GM12891 (cell line): ENCODE results near the gene EPHB3.
"Not testable (repeated sequence)": the region's sequence is repeated elsewhere in the genome, so short reads cannot be mapped to it uniquely, and the experiment has no call there.

Experiments
- DNase-seq: peaks from one replicate; pipeline ENCODE4 v3.0.0; 2011; ENCODE audit warnings: low spot score; ENCODE audit not compliant: insufficient read length
- FAIRE-seq: peaks from 2 replicates; lab custom pipeline; 2011; peaks lifted over from hg19 to GRCh38; lab: Jason Lieb, UNC
- PAX5 ChIP-seq: IDR thresholded peaks from 2 replicates; pipeline ENCODE4 v1.6.1; 2011; ENCODE audit warnings: low read length, moderate library complexity, mild to moderate bottlenecking; ENCODE audit not compliant: insufficient read depth, severe bottlenecking
- POLR2A ChIP-seq: IDR thresholded peaks from 2 replicates; pipeline ENCODE4 v1.6.1; 2011; ENCODE audit warnings: low read depth, low read length, control low read depth
- POLR2AphosphoS5 ChIP-seq: IDR thresholded peaks from 2 replicates; pipeline ENCODE4 v1.6.1; 2011; ENCODE audit warnings: low read depth, low read length, control low read depth
- POU2F2 ChIP-seq: IDR thresholded peaks from 2 replicates; pipeline ENCODE4 v1.6.1; 2011; ENCODE audit warnings: low read depth, mild to moderate bottlenecking, control low read depth, low read length, moderate library complexity
- SPI1 ChIP-seq: IDR thresholded peaks from 2 replicates; pipeline ENCODE4 v1.6.1; 2011; ENCODE audit warnings: low read depth, low read length, control low read depth
- TAF1 ChIP-seq: IDR thresholded peaks from 2 replicates; pipeline ENCODE4 v1.6.1; 2011; ENCODE audit warnings: low read depth, low read length, control low read depth

EPHB3 gene

DNA sequence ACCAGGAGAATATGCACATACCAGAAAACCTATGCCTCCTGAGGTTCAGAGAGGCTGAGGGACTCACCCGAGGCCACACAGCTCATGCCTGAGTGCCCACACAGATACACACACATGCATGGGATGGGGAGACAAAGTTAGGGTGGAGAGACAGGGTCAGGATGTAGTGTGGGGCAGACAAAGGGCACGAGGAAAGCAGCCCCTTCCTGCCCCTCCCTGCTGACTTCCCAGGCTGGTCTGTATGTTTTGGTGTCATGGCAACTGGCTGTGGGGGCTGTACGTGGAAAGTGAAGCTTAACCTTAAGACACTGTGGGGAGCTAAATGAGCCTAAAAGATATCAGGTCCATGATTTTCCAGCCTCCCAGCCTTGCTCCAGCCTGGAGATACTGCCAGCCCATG, 57.8 kb downstream of the EPHB3 start:
- DNase-seq (no peak), FAIRE-seq (no peak)
- no peak for TF ChIP-seq TAF1
- no peak for TF ChIP-seq POU2F2
- no peak for TF ChIP-seq POLR2A
- TF ChIP-seq SPI1 = no peak
- no peak for TF ChIP-seq PAX5
- no peak for TF ChIP-seq POLR2AphosphoS5

DNA sequence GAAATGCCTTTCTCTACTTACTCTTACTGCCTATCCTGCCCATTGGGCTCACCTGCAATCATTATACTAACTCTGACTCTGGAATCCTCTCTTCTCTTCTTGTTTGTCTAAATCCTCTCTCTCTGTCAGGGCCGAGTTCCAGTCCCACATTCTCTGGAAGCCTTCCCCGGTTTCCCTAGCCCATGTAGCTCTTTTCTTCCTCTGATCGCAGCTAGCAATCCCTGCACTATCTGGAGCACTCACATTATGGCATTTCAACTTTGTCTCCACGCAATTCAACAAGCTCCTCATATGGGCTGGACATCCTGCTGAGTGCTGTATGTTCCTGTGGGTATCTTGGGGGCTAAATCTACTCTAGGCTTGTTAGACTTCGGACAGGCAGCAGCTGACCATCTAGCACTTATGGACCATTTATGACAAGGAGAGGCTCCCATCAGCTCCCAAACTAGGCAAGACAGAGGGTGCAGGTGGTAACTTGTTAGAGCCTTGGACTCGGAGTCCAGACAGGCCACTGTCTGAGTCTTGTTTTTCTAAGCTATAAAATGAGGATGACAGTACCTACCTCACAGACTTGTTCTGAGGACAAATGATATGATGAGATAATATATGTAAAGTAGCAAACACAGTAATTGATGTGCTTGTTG, 58.3 kb downstream of the EPHB3 start:
- no peak for TF ChIP-seq POLR2A
- FAIRE-seq = no peak
- no peak for DNase-seq

DNA sequence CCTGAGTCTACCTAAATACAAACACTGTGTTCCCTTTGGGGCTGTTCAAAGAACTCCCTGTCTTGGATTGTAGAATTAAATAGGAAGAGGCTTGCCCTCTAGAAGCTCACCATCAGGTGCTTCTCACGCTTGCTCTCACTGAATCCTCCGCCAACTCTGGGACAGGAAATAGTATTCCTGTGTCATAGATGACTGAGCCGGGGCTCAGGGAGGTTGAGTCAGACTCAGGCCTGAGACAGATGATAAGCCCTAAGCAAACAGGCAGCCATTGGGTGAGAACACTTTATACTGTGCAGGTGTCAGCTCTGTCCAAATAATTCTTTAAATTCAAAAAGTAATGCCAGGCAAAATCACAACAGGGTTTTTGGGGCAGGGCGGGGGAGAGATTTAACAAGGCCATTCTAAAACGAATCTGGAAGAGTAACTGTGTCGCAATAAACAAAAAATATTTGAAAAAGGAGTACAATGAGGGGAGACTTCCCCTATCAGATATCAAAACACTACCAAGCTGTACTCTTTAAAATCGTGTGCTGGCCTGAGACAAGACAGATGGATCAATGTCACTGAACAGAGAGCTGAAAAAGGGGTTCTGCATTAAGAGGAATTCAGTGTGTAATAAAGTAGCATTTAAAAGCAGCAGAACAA, 59.0 kb downstream of the EPHB3 start:
- TF ChIP-seq POU2F2 (no peak), POLR2A (no peak), TAF1 (no peak), SPI1 (no peak), POLR2AphosphoS5 (no peak), PAX5 (no peak)
- FAIRE-seq (no peak), DNase-seq (no peak)

DNA sequence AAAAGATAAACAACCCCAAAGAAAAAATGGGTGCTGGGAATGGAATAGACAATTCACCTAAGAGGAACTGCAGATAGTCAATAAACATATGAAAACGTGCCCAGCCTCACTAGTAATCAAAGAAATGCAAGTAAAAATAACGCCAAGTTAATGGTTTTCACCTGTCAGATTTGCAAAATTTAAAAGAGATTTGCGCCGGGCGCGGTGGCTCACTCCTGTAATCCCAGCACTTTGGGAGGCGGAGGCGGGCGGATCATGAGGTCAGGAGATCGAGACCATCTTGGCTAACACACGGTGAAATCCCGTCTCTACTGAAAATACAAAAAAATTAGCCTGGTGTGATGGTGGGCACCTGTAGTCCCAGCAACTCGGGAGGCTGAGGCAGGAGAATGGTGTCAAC, 60.6 kb downstream of the EPHB3 start:
- not testable (repeated sequence) for DNase-seq, FAIRE-seq

DNA sequence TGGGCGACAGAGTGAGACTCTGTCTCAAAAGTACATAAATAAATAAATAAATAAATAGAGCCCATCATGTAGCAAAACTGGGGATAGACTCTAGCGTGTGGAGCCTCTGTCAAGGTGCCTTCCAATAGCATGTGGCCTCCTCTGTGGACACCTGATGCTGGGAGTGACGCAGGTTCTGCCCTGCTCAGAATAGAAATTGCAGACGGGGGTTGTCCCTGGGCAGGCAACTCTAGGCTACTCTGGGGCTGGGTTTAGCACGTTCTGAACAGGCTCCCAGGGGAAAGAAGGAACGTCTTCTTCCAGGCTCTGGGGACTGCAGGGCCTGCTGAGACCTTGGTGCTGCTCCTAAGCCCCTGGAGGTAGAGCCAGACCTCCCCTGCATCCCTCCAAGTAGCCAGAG, 65.3 kb downstream of the EPHB3 start:
- FAIRE-seq (no peak), DNase-seq (no peak)
- TF ChIP-seq PAX5 (no peak), POLR2A (no peak), POU2F2 (no peak), POLR2AphosphoS5 (no peak), TAF1 (no peak), SPI1 (no peak)

DNA sequence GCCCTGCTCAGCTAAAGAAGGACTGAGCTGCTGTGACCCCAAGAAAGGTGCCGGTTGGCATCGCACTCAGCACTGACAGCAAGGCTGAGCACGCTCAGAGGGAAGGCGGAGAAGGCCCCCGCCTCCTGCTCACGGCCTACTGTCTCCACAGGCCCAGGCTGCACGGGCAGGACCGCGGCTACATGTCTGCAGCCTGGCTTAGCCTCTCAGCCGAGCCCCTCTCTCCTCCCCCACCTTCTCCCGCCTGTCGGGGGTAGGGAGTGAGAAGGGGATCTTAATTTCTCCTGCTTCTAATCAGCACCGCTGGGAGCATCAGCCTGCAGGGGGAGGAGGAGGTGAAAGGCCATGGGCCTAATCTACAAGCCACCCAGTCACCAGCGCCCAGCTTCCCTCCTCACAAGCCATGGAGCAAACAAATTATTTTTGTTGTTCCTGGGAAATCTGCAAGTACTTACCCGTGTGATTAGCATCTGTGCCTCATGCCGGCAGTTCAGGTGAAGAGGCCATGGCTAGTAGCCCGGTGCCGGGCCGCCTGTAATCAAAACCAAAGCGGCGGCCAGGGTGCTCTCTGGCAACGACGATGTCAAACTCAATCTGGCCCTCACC, 68.1 kb downstream of the EPHB3 start:
- TF ChIP-seq POU2F2 (no peak), SPI1 (no peak), POLR2AphosphoS5 (no peak), PAX5 (no peak), POLR2A (no peak), TAF1 (no peak)
- no peak for FAIRE-seq

DNA sequence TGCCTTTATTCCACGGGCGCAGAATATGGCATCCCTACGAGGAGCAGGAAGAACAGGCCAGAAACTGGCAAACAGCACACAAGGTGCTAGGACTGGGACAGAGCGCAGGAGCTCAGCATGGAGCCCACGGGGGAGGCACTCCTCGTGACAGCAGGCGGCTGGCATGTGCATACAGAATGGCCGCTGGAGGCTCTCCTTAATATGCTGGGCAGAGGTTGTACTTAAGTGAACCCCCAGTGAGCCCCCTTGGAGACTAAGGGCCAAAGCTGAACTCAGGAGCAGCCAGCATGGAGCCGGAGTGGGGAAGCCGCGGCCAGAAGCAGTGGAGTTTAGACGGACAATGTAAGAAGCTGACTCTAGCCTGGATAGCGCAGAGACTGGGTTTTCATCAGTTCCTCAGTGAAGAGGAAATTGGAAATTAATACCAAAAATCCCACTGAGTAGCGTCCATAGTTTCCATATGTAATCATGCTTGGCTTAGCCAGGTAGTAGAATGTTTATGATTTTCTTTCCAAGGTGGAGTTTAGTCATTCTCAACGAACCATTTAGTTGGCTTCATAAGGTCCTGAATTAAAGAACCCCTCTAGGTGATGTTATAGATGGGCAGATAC, 69.4 kb downstream of the EPHB3 start:
- TF ChIP-seq PAX5 = no peak
- TF ChIP-seq POLR2AphosphoS5 = no peak
- TF ChIP-seq SPI1 = no peak
- no peak for TF ChIP-seq TAF1
- TF ChIP-seq POU2F2 = no peak
- FAIRE-seq (no peak), DNase-seq (no peak)

More for the DNA sequence above, 68.1 kb downstream of the EPHB3 start:
- DNase-seq = no peak

DNA sequence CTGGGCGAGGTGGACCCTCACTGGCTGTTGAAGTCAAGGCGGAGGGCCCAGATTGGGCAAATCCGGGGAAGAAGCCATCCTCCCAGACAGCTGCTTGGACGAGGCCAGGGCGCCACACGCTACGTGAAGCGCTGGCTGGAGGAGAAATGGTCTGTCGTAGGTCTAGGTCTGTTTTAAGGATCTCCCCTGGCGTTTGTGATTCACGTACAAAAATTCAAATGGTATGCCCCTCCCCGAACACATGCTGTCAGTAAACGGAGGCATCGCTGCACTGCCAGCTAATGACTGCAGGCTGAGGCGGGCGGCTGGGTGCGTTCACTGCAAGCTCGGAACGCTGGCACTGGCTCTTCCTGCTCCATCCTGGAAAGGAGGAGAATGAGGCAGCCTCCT, 69.9 kb downstream of the EPHB3 start:
- no peak for DNase-seq
- TF ChIP-seq POU2F2 (no peak), TAF1 (no peak), POLR2AphosphoS5 (no peak), POLR2A (no peak), SPI1 (no peak), PAX5 (no peak)
- FAIRE-seq = no peak
